ENCODE data around the gene PRAF2.

DNA sequence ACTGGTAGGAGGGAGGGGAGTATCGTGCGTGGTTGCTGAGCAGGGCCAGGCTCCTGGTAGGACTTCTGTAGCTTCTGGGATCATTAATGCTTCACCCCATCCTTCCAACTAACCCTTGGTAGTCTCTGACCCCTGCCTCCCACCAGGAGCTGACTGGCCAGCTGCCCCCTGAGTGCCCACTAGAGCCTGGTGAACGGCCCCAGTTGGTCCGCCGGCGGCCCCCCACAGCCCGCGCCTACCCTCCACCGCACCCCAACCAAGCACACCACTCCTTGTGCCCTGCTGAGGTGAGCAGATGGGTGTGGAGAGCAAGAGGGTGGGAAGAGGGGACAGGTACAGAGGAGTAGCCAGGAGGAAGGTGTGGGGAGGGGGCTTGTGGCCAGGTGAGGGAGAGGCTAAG lies 10.1 kb downstream of the PRAF2 start:
- TF ChIP-seq CTCF (IDR thresholded peaks at IDR 0.05), result no peak
- no peak for TF ChIP-seq SREBF2 (IDR thresholded peaks at IDR 0.05)
- TF ChIP-seq MAX (IDR thresholded peaks at IDR 0.05), result no peak

All from A549 (cell line).